Naive thymus-derived CD8-positive, alpha-beta T cell (primary cell): ENCODE data around the gene BUD23. TPM values are rescaled to one million over a fixed set of nuclear protein-coding genes. Genes with fewer than 3 reads are reported as not detected.
"Not testable (repeated sequence)": the region's sequence is repeated elsewhere in the genome, so short reads cannot be mapped to it uniquely, and the experiment has no call there.

Experiments
- ATAC-seq, 2 donors: fragments of 150-1000 bp; cut with Tn5 transposase in 1 of 2; sonication (Bioruptor Pico), chemical (Tn5 transposase) in 1 of 2; 1 replicate in 1 of 2; 2 replicates in 1 of 2; pipeline ENCODE4 v1.10.0; 2021; ENCODE audit warnings: mild to moderate bottlenecking in 2 of 2, moderate library complexity in 2 of 2
- POLR2A ChIA-PET: fragments of 350-600 bp; sonication (Branson Sonifier 250); formaldehyde crosslinking; loops from one replicate; lab custom pipeline; 2021; ENCODE audit warnings: antibody characterized with exemption; lab: Charles Lee
- DNase-seq, 10 donors: peaks; one replicate each; pipeline versions ENCODE4 v3.0.0 to v3.0.0-alpha.2; 2020 to 2022
- H3K27ac Mint-ChIP-seq, 10 donors: one replicate each; pipeline ENCODE4 v1.8.0; 2020 to 2022; ENCODE audit warnings: mild to moderate bottlenecking in 10 of 10, mixed read lengths in 10 of 10, moderate library complexity in 4 of 10, inconsistent platforms in 1 of 10
- H3K27me3 Mint-ChIP-seq, 5 donors: one replicate each; pipeline ENCODE4 v1.8.0; 2021 to 2022; ENCODE audit warnings: mixed read lengths in 5 of 5
- H3K36me3 Mint-ChIP-seq, 3 donors: one replicate each; pipeline ENCODE4 v1.8.0; 2020 to 2022; ENCODE audit warnings: mixed read lengths in 3 of 3, mild to moderate bottlenecking in 2 of 3, inconsistent platforms in 1 of 3
- H3K4me1 Mint-ChIP-seq, 4 donors: one replicate each; pipeline ENCODE4 v1.8.0; 2021 to 2022; ENCODE audit warnings: mixed read lengths in 4 of 4
- H3K4me3 Mint-ChIP-seq, 10 donors: one replicate each; pipeline ENCODE4 v1.8.0; 2020 to 2022; ENCODE audit warnings: mild to moderate bottlenecking in 10 of 10, mixed read lengths in 10 of 10, moderate library complexity in 6 of 10, inconsistent platforms in 1 of 10
- H3K9me3 Mint-ChIP-seq, 9 donors: one replicate each; pipeline ENCODE4 v1.8.0; 2020 to 2022; ENCODE audit warnings: mixed read lengths in 9 of 9, mild to moderate bottlenecking in 3 of 9, inconsistent platforms in 1 of 9, moderate library complexity in 1 of 9
- polyA plus RNA-seq, 3 donors: library from polyadenylated mRNA; unstranded; fragments of 300-500 nt; fragmentation: Illumina TruSeq; gene quantifications; one replicate each; pipeline ENCODE4 v1.2.3, GENCODE V29; 2021
- total RNA-seq, 8 experiments: library from RNA in 2 of 8; stranded (reverse) in 2 of 8; gene quantifications; one replicate each; pipeline ENCODE4 v1.2.3 and lab custom pipeline; 2021 to 2026

The BUD23 gene
- total and polyA plus RNA-seq, 5 experiments from 2014 or later, result 67.2 to 139 (median 123) TPM

DNA sequence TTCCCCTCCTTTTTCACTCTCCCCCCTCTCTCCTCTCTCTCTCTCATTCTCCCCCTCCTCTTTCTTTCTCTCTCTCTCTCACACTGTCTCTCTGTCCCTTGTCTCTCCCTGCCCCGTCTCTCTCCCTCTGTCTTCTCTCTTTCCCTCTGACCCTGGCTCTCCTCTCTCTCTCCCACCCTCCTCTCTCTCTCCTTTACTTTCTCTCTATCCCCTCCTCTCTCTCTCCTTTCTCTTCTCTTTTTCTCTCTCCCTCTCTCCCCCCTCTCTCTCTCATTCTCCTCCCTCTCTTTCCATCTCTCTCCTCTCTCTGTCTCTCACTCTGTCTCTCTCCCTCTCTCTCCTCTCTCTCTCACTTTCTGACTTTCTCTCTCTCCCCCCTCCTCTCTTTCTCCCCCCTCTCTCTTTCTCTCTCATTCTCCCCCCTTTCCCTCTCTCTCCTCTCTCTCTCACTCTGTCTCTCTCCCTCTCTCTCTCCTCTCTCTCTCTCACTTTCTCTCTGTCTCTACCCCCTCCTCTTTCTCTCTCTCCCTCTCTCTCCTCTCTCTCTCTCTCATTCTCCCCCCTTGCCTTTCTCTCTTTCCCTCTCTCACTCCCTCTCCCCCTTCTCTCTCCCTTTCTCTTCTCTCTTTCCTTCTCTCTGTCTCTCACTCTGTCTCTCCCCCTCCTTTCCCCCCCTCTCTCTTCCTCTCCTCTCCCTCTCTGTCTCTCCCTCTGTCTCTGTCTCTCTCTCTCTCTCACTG lies 34.6 kb upstream of the BUD23 start:
- no peak for ATAC-seq
- no peaks in the 10 kb centered on the region for H3K9me3 Mint-ChIP-seq

GRCh38 chr7:73649576-73649975 lies 33.8 kb upstream of the BUD23 start:
- POLR2A ChIA-PET, result no interaction called here
- DNase-seq (no peak), ATAC-seq (no peak)
- peak overlapping the region in 2 of 10 donors; percentile 3 to 25 for H3K27ac Mint-ChIP-seq
- H3K4me1 Mint-ChIP-seq, result peaks cover 11 to 20% (median 12%) of the 10 kb centered on the region in 4 donors
- peaks cover 0 to 4% (median 0%) of the 10 kb centered on the region in 3 donors for H3K36me3 Mint-ChIP-seq
- H3K4me3 Mint-ChIP-seq, result peak overlapping the region in 7 of 10 donors; percentile 28 to 78 (median 63)
- no peaks in the 10 kb centered on the region for H3K9me3 Mint-ChIP-seq
- H3K27me3 Mint-ChIP-seq, result peaks cover 24 to 75% (median 50%) of the 10 kb centered on the region in 5 donors

More for the DNA sequence above, 34.6 kb upstream of the BUD23 start:
- Mint-ChIP-seq H3K27ac (peak overlapping the region in 1 of 10 donors; percentile 66), H3K4me3 (peak overlapping the region; percentile 46 to 82 (median 66)), H3K36me3 (peaks cover 0 to 4% (median 0%) of the 10 kb centered on the region in 3 donors), H3K4me1 (peaks cover 11 to 20% (median 12%) of the 10 kb centered on the region in 4 donors), H3K27me3 (peaks cover 24 to 77% (median 50%) of the 10 kb centered on the region in 5 donors)
- POLR2A ChIA-PET, result no interaction called here
- no peak for DNase-seq

DNA sequence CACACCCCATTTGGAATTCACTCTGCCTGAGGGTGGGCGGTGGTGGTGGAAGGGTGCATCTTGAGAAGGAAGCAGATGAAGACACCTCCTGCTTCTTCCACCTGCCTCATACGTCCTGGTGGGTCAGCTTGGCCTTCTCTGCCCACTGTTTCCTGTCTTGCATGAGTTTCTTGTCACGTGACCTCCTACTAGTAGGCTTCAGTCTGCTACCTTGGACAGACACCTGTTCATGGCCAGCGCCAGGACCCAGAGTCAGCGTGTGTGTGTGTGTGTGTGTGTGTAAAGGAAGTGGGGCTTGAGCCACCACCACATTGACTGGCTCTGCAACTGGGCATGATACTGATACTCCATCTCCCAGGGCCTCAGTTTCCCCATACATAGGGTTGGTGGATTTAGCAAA lies 32.9 kb upstream of the BUD23 start:
- Mint-ChIP-seq H3K9me3 (no peaks in the 10 kb centered on the region), H3K4me3 (no peak overlapping the region), H3K27ac (peak overlapping the region in 1 of 10 donors; percentile 43), H3K36me3 (peaks cover 0 to 4% (median 0%) of the 10 kb centered on the region in 3 donors), H3K4me1 (peaks cover 11 to 20% (median 12%) of the 10 kb centered on the region in 4 donors), H3K27me3 (peaks cover 24 to 72% (median 55%) of the 10 kb centered on the region in 5 donors)
- no peak for ATAC-seq
- POLR2A ChIA-PET, result no interaction called here
- no peak for DNase-seq

DNA sequence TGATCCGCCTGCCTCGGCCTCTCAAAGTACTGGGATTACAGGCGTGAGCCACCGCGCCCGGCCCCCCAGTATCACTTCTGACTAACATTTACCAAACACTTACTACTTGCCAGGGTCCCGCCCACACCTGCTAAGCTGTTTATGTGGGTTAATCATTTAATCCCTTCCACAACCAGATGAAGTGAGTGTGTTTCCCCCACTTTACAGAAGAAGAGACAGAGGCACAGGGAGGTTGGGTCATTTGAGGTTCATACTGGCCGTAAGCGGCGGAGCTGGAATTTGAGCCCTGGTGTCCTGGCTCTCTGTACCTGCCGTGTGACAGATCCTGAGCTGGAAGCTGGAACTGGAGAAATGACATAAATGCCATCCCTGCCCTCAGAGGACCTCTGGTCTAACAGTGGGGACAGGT lies 30.9 kb upstream of the BUD23 start:
- ATAC-seq, result no peak
- Mint-ChIP-seq H3K36me3 (peaks cover 0 to 4% (median 0%) of the 10 kb centered on the region in 3 donors), H3K4me3 (no peak overlapping the region), H3K27me3 (peaks cover 17 to 54% (median 45%) of the 10 kb centered on the region in 5 donors), H3K4me1 (peaks cover 9 to 20% (median 12%) of the 10 kb centered on the region in 4 donors), H3K9me3 (no peaks in the 10 kb centered on the region), H3K27ac (no peak overlapping the region)
- no peak for DNase-seq
- POLR2A ChIA-PET, result no interaction called here

DNA sequence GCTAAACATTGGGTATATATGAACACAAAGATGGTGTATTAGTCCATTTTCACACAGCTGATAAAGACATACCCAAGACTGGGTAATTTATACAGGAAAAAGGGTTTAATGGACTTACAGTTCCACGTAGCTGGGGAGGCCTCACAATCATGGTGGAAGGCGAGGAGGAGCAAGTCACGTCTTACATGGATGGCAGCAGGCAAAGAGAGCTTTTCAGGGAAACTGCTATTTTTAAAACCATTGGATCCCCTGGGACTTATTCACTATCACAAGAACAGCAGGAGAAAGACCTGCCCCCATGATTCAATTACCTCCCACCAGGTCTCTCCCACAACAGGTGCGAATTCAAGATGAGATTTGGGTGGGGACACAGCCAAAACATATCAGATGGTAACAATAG lies 28.1 kb upstream of the BUD23 start:
- ATAC-seq, H3K4me1 Mint-ChIP-seq, H3K27ac Mint-ChIP-seq, DNase-seq, H3K4me3 Mint-ChIP-seq, H3K9me3 Mint-ChIP-seq, POLR2A ChIA-PET, H3K36me3 Mint-ChIP-seq: not testable (repeated sequence)
- H3K27me3 Mint-ChIP-seq, result peaks cover 12 to 35% (median 25%) of the 10 kb centered on the region in 5 donors

GRCh38 chr7:73659983-73660382 lies 23.4 kb upstream of the BUD23 start:
- peaks cover 0 to 2% (median 0%) of the 10 kb centered on the region in 4 donors for H3K4me1 Mint-ChIP-seq
- no peak for ATAC-seq
- no peak overlapping the region for H3K27ac Mint-ChIP-seq
- peaks cover 0 to 8% (median 4%) of the 10 kb centered on the region in 9 donors for H3K9me3 Mint-ChIP-seq
- DNase-seq, result no peak
- H3K4me3 Mint-ChIP-seq, result no peak overlapping the region
- POLR2A ChIA-PET, result no interaction called here
- H3K36me3 Mint-ChIP-seq, result peaks cover 0 to 6% (median 4%) of the 10 kb centered on the region in 3 donors
- peaks cover 19 to 41% (median 32%) of the 10 kb centered on the region in 5 donors for H3K27me3 Mint-ChIP-seq

DNA sequence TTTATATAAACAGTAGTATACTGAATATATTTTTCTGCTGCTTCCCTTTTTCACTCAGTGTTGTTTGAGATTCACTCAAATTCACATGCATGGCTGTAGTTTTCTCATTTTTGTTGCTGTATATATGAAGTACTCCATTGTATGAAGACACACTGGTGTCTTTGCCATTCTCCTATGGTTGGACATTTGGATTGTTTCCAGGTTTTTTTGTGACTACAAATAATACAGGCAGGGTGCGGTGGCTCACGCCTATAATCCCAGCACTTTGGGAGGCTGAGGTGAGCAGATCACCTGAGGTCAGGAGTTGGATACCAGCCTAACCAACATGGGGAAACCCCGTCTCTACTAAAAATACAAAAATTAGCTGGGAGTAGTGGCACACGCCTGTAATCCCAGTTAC lies 22.8 kb upstream of the BUD23 start:
- H3K4me3 Mint-ChIP-seq, DNase-seq, H3K27ac Mint-ChIP-seq, H3K36me3 Mint-ChIP-seq, H3K9me3 Mint-ChIP-seq, H3K4me1 Mint-ChIP-seq, ATAC-seq, POLR2A ChIA-PET: not testable (repeated sequence)
- H3K27me3 Mint-ChIP-seq, result peaks cover 21 to 41% (median 28%) of the 10 kb centered on the region in 5 donors

- Mint-ChIP-seq H3K4me3 (no peak overlapping the region), H3K27ac (no peak overlapping the region), H3K27me3 (peaks cover 21 to 46% (median 30%) of the 10 kb centered on the region in 5 donors), H3K36me3 (peaks cover 0 to 6% (median 4%) of the 10 kb centered on the region in 3 donors), H3K9me3 (peaks cover 0 to 8% (median 4%) of the 10 kb centered on the region in 9 donors), H3K4me1 (peaks cover 0 to 6% (median 4%) of the 10 kb centered on the region in 4 donors)
- DNase-seq (no peak), ATAC-seq (no peak)
- POLR2A ChIA-PET, result no interaction called here
These were observed 20.4 kb upstream of the BUD23 start for GRCh38 chr7:73663033-73663432.

GRCh38 chr7:73667344-73668102 lies 15.9 kb upstream of the BUD23 start, which contains the start of gene VPS37D:
TSS of gene VPS37D (plus strand) at chr7:73667831. CDS start at chr7:73667959, 128 bp downstream.
- H3K27me3 Mint-ChIP-seq, result peaks cover 14 to 37% (median 22%) of the 10 kb centered on the region in 5 donors
- H3K4me3 Mint-ChIP-seq, result peak within 1 kb of the TSS; percentile 71 to 88 (median 78)
- ATAC-seq (peak; percentile 93), DNase-seq (peak; percentile 85 to 99 (median 94))
- H3K4me1 Mint-ChIP-seq, result peaks cover 4 to 13% (median 10%) of the 10 kb centered on the region in 4 donors
- peaks cover 0 to 8% (median 4%) of the 10 kb centered on the region in 9 donors for H3K9me3 Mint-ChIP-seq
- H3K27ac Mint-ChIP-seq, result peak within 1 kb of the TSS in 6 of 10 donors; percentile 8 to 85 (median 46)
- peaks cover 0 to 6% (median 4%) of the 10 kb centered on the region in 3 donors for H3K36me3 Mint-ChIP-seq
- POLR2A ChIA-PET, result interaction anchor here (0.9 to 1.6 kb wide), 3 partner anchors 10 to 72 kb away, joined by 3 to 7 read pairs (median 4); no protein-coding TSS in a partner anchor

- ATAC-seq (peak; percentile 14 to 21), DNase-seq (peak in 4 of 10 donors; percentile 5 to 31 (median 24))
- Mint-ChIP-seq H3K4me1 (peaks cover 3 to 13% (median 10%) of the 10 kb centered on the region in 4 donors), H3K9me3 (peaks cover 0 to 2% (median under 1%) of the 10 kb centered on the region in 9 donors), H3K27ac (peak overlapping the region in 4 of 10 donors; percentile 25 to 76 (median 42)), H3K4me3 (peak overlapping the region; percentile 61 to 88 (median 77)), H3K36me3 (peaks cover 0 to under 1% (median under 1%) of the 10 kb centered on the region in 3 donors), H3K27me3 (peaks cover 10 to 29% (median 17%) of the 10 kb centered on the region in 5 donors)
- POLR2A ChIA-PET, result interaction anchor here (0.9 to 1.6 kb wide), 4 partner anchors 9 to 146 kb away, joined by 3 to 7 read pairs (median 4); partner anchors contain the start of gene BAZ1B
These were observed 15.1 kb upstream of the BUD23 start for GRCh38 chr7:73668103-73668885.

DNA sequence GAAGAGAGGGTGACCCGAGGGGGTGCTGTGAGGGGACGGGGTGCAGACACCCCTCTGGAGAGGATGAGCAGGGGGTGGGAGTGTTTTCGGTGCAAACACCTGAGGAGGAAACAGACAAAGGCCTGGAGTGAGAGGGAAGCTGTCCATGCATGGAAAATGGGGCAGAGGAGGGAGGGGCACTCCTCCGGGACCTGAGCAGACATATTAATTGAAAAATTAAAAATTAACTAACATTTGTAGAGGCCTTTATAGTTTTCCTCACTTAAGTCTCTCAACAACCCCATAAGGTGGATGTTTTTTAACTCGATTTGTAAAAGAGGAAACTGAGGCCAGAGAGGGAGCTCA lies 14.5 kb upstream of the BUD23 start:
- POLR2A ChIA-PET, result interaction anchor here (1.0 to 1.6 kb wide), 2 partner anchors 8 to 147 kb away, joined by 3 to 7 read pairs; partner anchors contain the start of gene BAZ1B
- no peaks in the 10 kb centered on the region for H3K36me3 Mint-ChIP-seq
- peaks cover 6 to 24% (median 13%) of the 10 kb centered on the region in 5 donors for H3K27me3 Mint-ChIP-seq
- DNase-seq (no peak), ATAC-seq (no peak)
- peaks cover 2 to 13% (median 10%) of the 10 kb centered on the region in 4 donors for H3K4me1 Mint-ChIP-seq
- H3K9me3 Mint-ChIP-seq, result no peaks in the 10 kb centered on the region
- H3K4me3 Mint-ChIP-seq, result peak overlapping the region; percentile 61 to 88 (median 77)
- H3K27ac Mint-ChIP-seq, result peak overlapping the region in 3 of 10 donors; percentile 25 to 76 (median 49)
